B cell (primary cell): Measurements from ENCODE around the gene ZSCAN12. TPM values are rescaled to one million over a fixed set of nuclear protein-coding genes. Genes with fewer than 3 reads are reported as not detected.
A peak's percentile ranks its signal among the peaks of the same experiment; 100 is the strongest.

Experiments used
- ATAC-seq: fragments of 200-7000 bp; cut with Tn5 transposase; one replicate; pipeline ENCODE4 v1.10.0; 2021; ENCODE audit warnings: low read depth, mild to moderate bottlenecking, moderate number of reproducible peaks, moderate library complexity
- CTCF ChIA-PET: fragments of 350-600 bp; sonication (Branson Sonifier 250); formaldehyde crosslinking; loops from one replicate; lab custom pipeline; 2021; ENCODE audit warnings: antibody characterized with exemption, inconsistent platforms; lab: Charles Lee
- POLR2A ChIA-PET: fragments of 350-600 bp; sonication (Branson Sonifier 250); formaldehyde crosslinking; loops from one replicate; lab custom pipeline; 2021; ENCODE audit warnings: antibody characterized with exemption; lab: Charles Lee
- DNase-seq: peaks from one replicate; pipeline ENCODE4 v3.0.0; 2013
- H2AFZ ChIP-seq: 2 replicates; pipeline ENCODE4 v1.6.1; 2012; ENCODE audit warnings: mild to moderate bottlenecking, low read depth, low read length; ENCODE audit not compliant: insufficient read depth, poor library complexity, severe bottlenecking
- H3K27ac ChIP-seq, 2 donors: 1 replicate in 1 of 2; 2 replicates in 1 of 2; pipeline ENCODE4 v1.5.1; 2012 to 2013; ENCODE audit warnings: low read length in 2 of 2, mild to moderate bottlenecking in 2 of 2, moderate library complexity in 1 of 2
- H3K27me3 ChIP-seq, 4 experiments: fragments of 200-600 bp in 1 of 4; sonication (generic) in 1 of 4; replicated peaks in 1 of 4; 1 replicate in 2 of 4; 2 replicates in 2 of 4; pipeline versions ENCODE4 v1.6.1 to v1.7.0; 2013 to 2016; ENCODE audit warnings: low read length in 3 of 4, mild to moderate bottlenecking in 2 of 4, mixed read lengths in 1 of 4, moderate library complexity in 1 of 4; ENCODE audit not compliant: insufficient read depth in 4 of 4, control insufficient read depth in 3 of 4; ENCODE audit errors: control extremely low read depth in 1 of 4
- H3K36me3 ChIP-seq, 2 experiments: replicated peaks in 1 of 2; 1 replicate in 1 of 2; 2 replicates in 1 of 2; pipeline versions ENCODE4 v1.6.1 to v1.7.1; 2013; ENCODE audit warnings: low read length in 1 of 2; ENCODE audit not compliant: insufficient read depth in 2 of 2, control insufficient read depth in 1 of 2; ENCODE audit errors: control extremely low read depth in 1 of 2, extremely low read depth in 1 of 2
- H3K4me1 ChIP-seq, 2 donors: fragments of 200-600 bp in 1 of 2; sonication (generic) in 1 of 2; 1 replicate in 1 of 2; 2 replicates in 1 of 2; pipeline versions ENCODE4 v1.5.1 to v1.6.1; 2013 to 2017; ENCODE audit warnings: low read length in 2 of 2; ENCODE audit not compliant: control insufficient read depth in 2 of 2, insufficient read depth in 2 of 2
- H3K4me2 ChIP-seq: replicated peaks from 2 replicates; pipeline ENCODE3; 2012; ENCODE audit warnings: mild to moderate bottlenecking, low read depth, low read length; ENCODE audit not compliant: poor library complexity, severe bottlenecking
- H3K4me3 ChIP-seq, 5 experiments: fragments of 200-600 bp in 1 of 5; sonication (generic) in 1 of 5; 1 replicate in 3 of 5; 2 replicates in 2 of 5; pipeline versions ENCODE4 v1.5.1 to v1.7.0; 2011 to 2016; ENCODE audit warnings: low read length in 4 of 5, mild to moderate bottlenecking in 4 of 5, low read depth in 2 of 5, control low read depth in 1 of 5, moderate library complexity in 1 of 5; ENCODE audit not compliant: insufficient read depth in 1 of 5; ENCODE audit errors: control extremely low read depth in 1 of 5, extremely low read depth in 1 of 5
- H3K79me2 ChIP-seq: fragments of 200-600 bp; sonication (generic); one replicate; pipeline ENCODE4 v1.6.0; 2016; ENCODE audit warnings: low read length; ENCODE audit not compliant: control insufficient read depth, insufficient read depth
- H3K9ac ChIP-seq: fragments of 200-600 bp; sonication (generic); 2 replicates; pipeline ENCODE4 v1.6.1; 2017; ENCODE audit warnings: mild to moderate bottlenecking, low read length, moderate library complexity
- H3K9me3 ChIP-seq, 3 donors: one replicate each; pipeline versions ENCODE4 v1.6.1 to v1.7.1; 2013; ENCODE audit warnings: low read length in 2 of 3; ENCODE audit not compliant: control insufficient read depth in 2 of 3, insufficient read depth in 1 of 3; ENCODE audit errors: control extremely low read depth in 1 of 3
- H4K20me1 ChIP-seq: 2 replicates; pipeline ENCODE4 v1.6.0; 2012; ENCODE audit warnings: mild to moderate bottlenecking, low read length; ENCODE audit not compliant: insufficient read depth, control insufficient read depth, poor library complexity, severe bottlenecking
- H3K27ac Mint-ChIP-seq: one replicate; pipeline ENCODE4 v1.8.0; 2021; ENCODE audit warnings: mixed read lengths
- H3K27me3 Mint-ChIP-seq: one replicate; pipeline ENCODE4 v1.8.0; 2021; ENCODE audit warnings: mixed read lengths
- H3K4me1 Mint-ChIP-seq: one replicate; pipeline ENCODE4 v1.8.0; 2021; ENCODE audit warnings: mixed read lengths
- H3K4me3 Mint-ChIP-seq: one replicate; pipeline ENCODE4 v1.8.0; 2021; ENCODE audit warnings: mixed read lengths
- H3K9me3 Mint-ChIP-seq: one replicate; pipeline ENCODE4 v1.8.0; 2022; ENCODE audit warnings: mixed read lengths; ENCODE audit not compliant: insufficient read depth
- EZH2 ChIP-seq: IDR thresholded peaks from 2 replicates; pipeline ENCODE4 v1.6.1; 2012; ENCODE audit warnings: borderline replicate concordance, low read depth, mild to moderate bottlenecking, moderate library complexity, low read length; ENCODE audit not compliant: insufficient read depth, poor library complexity, severe bottlenecking
- WGBS: methylation state at CpG from one replicate; pipeline ENCODE4 v1.1.5; 2013; ENCODE audit warnings: missing lambda C conversion rate; ENCODE audit not compliant: insufficient coverage; 5-methylcytosine and 5-hydroxymethylcytosine counted together
- intact Hi-C: fragments of 100-400 bp; cut with micrococcal nuclease; formaldehyde crosslinking; loops from one replicate; pipeline ENCODE4 v1.10.0; 2022
- polyA plus RNA-seq: library from polyadenylated mRNA; depleted of rRNA; stranded (reverse); fragments of >200 nt; gene quantifications from 2 replicates; pipeline ENCODE4 v1.2.3, GENCODE V29; 2012
- total RNA-seq, 2 donors: library from RNA; stranded (reverse); fragments of 120-200 nt in 1 of 2; gene quantifications; 1 replicate in 1 of 2; 2 replicates in 1 of 2; pipeline versions ENCODE4 v1.2.3 to v1.2.4, GENCODE V29; 2013 to 2022
- TF ChIP-seq, protein P1 (sequence below): fragments of 200-600 bp; IDR thresholded peaks from one replicate; pipeline ENCODE4 v1.8.0; 2022; ENCODE audit warnings: antibody characterized with exemption, mild to moderate bottlenecking

The ZSCAN12 gene
- total and polyA plus RNA-seq, 2 donors (not counting 1 experiment from before 2014, with no cell fraction given) = 3.5 to 14.8 TPM

DNA sequence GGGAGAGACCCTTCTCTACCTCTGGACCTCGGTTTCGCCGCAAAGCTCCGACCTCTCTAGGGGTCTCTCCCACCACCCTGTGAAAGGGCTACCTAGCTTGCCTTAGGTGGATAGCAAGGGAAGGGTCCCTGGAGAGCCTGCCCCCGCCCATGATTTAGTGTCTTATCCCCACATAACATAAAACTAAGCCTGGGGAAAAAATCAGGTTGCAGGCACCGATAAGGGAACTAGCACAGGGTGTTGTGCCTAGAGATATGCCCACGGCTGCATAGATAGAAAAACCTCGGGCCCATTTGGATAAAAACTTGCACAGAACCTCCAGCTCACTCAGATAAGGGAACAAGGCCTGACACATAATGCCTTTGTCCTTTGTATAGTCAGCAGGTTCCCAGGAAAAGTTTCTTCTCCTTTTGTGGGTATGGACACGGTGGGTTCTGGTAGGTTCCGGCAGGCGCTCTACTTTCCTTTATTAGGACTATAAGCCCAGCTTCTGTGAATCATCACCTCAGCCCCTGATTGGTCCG is 64.4 kb downstream of the ZSCAN12 start:
- Histone ChIP-seq H3K4me2 (peak overlapping the region; percentile 86), H3K36me3 (no peaks in the 10 kb centered on the region), H3K27me3 (no peaks in the 10 kb centered on the region), H3K4me1 (peaks cover 11 to 18% of the 10 kb centered on the region in 2 donors), H3K79me2 (no peaks in the 10 kb centered on the region), H4K20me1 (no peaks in the 10 kb centered on the region), H3K9me3 (peaks cover 0 to 3% (median 0%) of the 10 kb centered on the region in 3 donors), H3K9ac (peak overlapping the region; percentile 99), H2AFZ (peak overlapping the region; percentile 83), H3K27ac (peak overlapping the region; percentile 95 to 96), H3K4me3 (peak overlapping the region in 4 of 5 experiments; percentile 72 to 98 (median 90))
- WGBS = 13% methylated on average over 3 of the region's 12 CpGs
- TF ChIP-seq, protein P1, sequence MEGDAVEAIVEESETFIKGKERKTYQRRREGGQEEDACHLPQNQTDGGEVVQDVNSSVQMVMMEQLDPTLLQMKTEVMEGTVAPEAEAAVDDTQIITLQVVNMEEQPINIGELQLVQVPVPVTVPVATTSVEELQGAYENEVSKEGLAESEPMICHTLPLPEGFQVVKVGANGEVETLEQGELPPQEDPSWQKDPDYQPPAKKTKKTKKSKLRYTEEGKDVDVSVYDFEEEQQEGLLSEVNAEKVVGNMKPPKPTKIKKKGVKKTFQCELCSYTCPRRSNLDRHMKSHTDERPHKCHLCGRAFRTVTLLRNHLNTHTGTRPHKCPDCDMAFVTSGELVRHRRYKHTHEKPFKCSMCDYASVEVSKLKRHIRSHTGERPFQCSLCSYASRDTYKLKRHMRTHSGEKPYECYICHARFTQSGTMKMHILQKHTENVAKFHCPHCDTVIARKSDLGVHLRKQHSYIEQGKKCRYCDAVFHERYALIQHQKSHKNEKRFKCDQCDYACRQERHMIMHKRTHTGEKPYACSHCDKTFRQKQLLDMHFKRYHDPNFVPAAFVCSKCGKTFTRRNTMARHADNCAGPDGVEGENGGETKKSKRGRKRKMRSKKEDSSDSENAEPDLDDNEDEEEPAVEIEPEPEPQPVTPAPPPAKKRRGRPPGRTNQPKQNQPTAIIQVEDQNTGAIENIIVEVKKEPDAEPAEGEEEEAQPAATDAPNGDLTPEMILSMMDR = no peak
- TF ChIP-seq EZH2 = no peak
- H3K27me3 Mint-ChIP-seq = no peaks in the 10 kb centered on the region
- H3K9me3 Mint-ChIP-seq = peaks cover 6% of the 10 kb centered on the region
- H3K4me1 Mint-ChIP-seq = no peaks in the 10 kb centered on the region
- ChIA-PET POLR2A (interaction anchor here (0.7 to 0.9 kb wide), 3 partner anchors 15 to 230 kb away, joined by 3 to 4 read pairs (median 3); partner anchors contain the start of gene ZKSCAN3), CTCF (interaction anchor here (0.6 to 1.9 kb wide), 5 partner anchors 13 to 199 kb away, joined by 3 to 6 read pairs (median 4); no protein-coding TSS in a partner anchor)
- ATAC-seq (peak; percentile 2), DNase-seq (no peak)
- H3K4me3 Mint-ChIP-seq = no peak overlapping the region
- H3K27ac Mint-ChIP-seq = no peak overlapping the region
- intact Hi-C loops = loop anchor here (1.0 to 5.0 kb wide), 5 partner anchors 53 to 438 kb away; partner anchors contain the start of genes PGBD1 and ZSCAN26
